Measurements from ENCODE around the gene TENM4.
"Not testable (repeated sequence)": the region's sequence is repeated elsewhere in the genome, so short reads cannot be mapped to it uniquely, and the experiment has no call there.

Gene TENM4

GRCh38 chr11:78921509-78921908, 519.3 kb downstream of the TENM4 start:
- DNase-seq = no peak

- DNase-seq = no peak
These were observed 520.5 kb downstream of the TENM4 start for GRCh38 chr11:78920329-78920728.

GRCh38 chr11:78916759-78917158, 524.1 kb downstream of the TENM4 start:
- no peak for DNase-seq

GRCh38 chr11:78914503-78914902, 526.3 kb downstream of the TENM4 start:
- no peak for DNase-seq

- no peak for DNase-seq
These were observed 528.1 kb downstream of the TENM4 start for GRCh38 chr11:78912778-78913177.

- DNase-seq = no peak
These were observed 530.5 kb downstream of the TENM4 start for GRCh38 chr11:78910322-78910721.

- DNase-seq = no peak
These were observed 531.4 kb downstream of the TENM4 start for GRCh38 chr11:78909386-78909785.

- DNase-seq = no peak
These were observed 533.2 kb downstream of the TENM4 start for GRCh38 chr11:78907636-78908035.

GRCh38 chr11:78906566-78906965, 534.3 kb downstream of the TENM4 start:
- DNase-seq = no peak

- no peak for DNase-seq
These were observed 535.1 kb downstream of the TENM4 start for GRCh38 chr11:78905756-78906155.

- DNase-seq = no peak
These were observed 537.9 kb downstream of the TENM4 start for GRCh38 chr11:78902771-78903507.

GRCh38 chr11:78901831-78902230, 539.0 kb downstream of the TENM4 start:
- DNase-seq = no peak

- no peak for DNase-seq
These were observed 542.5 kb downstream of the TENM4 start for GRCh38 chr11:78898266-78898775.

GRCh38 chr11:78893996-78894395, 546.8 kb downstream of the TENM4 start:
- DNase-seq = no peak

GRCh38 chr11:78889698-78890097, 551.1 kb downstream of the TENM4 start:
- DNase-seq = no peak

- DNase-seq = no peak
These were observed 554.2 kb downstream of the TENM4 start for GRCh38 chr11:78886616-78887015.

- DNase-seq = no peak
These were observed 556.1 kb downstream of the TENM4 start for GRCh38 chr11:78884761-78885160.

GRCh38 chr11:78883506-78883905, 557.3 kb downstream of the TENM4 start:
- no peak for DNase-seq

GRCh38 chr11:78879094-78879980, 561.5 kb downstream of the TENM4 start:
- DNase-seq = not testable (repeated sequence)

GRCh38 chr11:78878631-78879030, 562.2 kb downstream of the TENM4 start:
- DNase-seq = no peak

GRCh38 chr11:78876676-78877075, 564.2 kb downstream of the TENM4 start:
- DNase-seq = no peak

- DNase-seq = no peak
These were observed 570.2 kb downstream of the TENM4 start for GRCh38 chr11:78870655-78871054.

- no peak for DNase-seq
These were observed 571.5 kb downstream of the TENM4 start for GRCh38 chr11:78869293-78869692.

- no peak for DNase-seq
These were observed 572.3 kb downstream of the TENM4 start for GRCh38 chr11:78868563-78868962.
